GM18520 (cell line): ENCODE data around the gene UGP2.
"Not testable (repeated sequence)": the region's sequence is repeated elsewhere in the genome, so short reads cannot be mapped to it uniquely, and the experiment has no call there.

ENCODE experiments used
- ATAC-seq: cut with Tn5 transposase; IDR thresholded peaks from one replicate; pipeline ENCODE4 v1.9.1; 2021; ENCODE audit not compliant: unreplicated experiment

The UGP2 gene

GRCh38 chr2:63891488-63892030 lies 49.9 kb downstream of the UGP2 start:
- no peak for ATAC-seq

- no peak for ATAC-seq
Observed at GRCh38 chr2:63893163-63893562, 51.5 kb downstream of the UGP2 start.

- ATAC-seq = no peak
Observed at GRCh38 chr2:63894167-63894566, 52.5 kb downstream of the UGP2 start.

GRCh38 chr2:63898839-63899238 lies 57.1 kb downstream of the UGP2 start:
- no peak for ATAC-seq

GRCh38 chr2:63899639-63900038 lies 57.9 kb downstream of the UGP2 start:
- no peak for ATAC-seq

GRCh38 chr2:63902149-63902548 lies 60.5 kb downstream of the UGP2 start:
- no peak for ATAC-seq

- peak; percentile 42 for ATAC-seq
Observed at GRCh38 chr2:63903003-63903402, 61.3 kb downstream of the UGP2 start.

- no peak for ATAC-seq
Observed at GRCh38 chr2:63914311-63914710, 72.6 kb downstream of the UGP2 start.

GRCh38 chr2:63926815-63927214 lies 85.1 kb downstream of the UGP2 start:
- ATAC-seq = no peak

GRCh38 chr2:63932104-63932503 lies 90.4 kb downstream of the UGP2 start:
- not testable (repeated sequence) for ATAC-seq
